Liver (tissue), 9 donors: ENCODE data around the gene CA10. TPM values are rescaled to one million over a fixed set of nuclear protein-coding genes. Genes with fewer than 3 reads are reported as not detected.

Source experiments
- DNase-seq: peaks from one replicate; pipeline ENCODE4 v3.0.0-alpha.2; 2017; ENCODE audit warnings: low spot score
- H3K27ac ChIP-seq, 2 donors: one replicate each; pipeline ENCODE4 v1.7.0; 2013; ENCODE audit warnings: inconsistent platforms in 2 of 2, low read length in 2 of 2, control low read depth in 1 of 2, low read depth in 1 of 2, mild to moderate bottlenecking in 1 of 2
- H3K27me3 ChIP-seq, 4 donors: one replicate each; pipeline versions ENCODE4 v1.6.1 to v1.7.0; 2013; ENCODE audit warnings: low read length in 3 of 4, inconsistent platforms in 1 of 4, mild to moderate bottlenecking in 1 of 4, moderate library complexity in 1 of 4; ENCODE audit not compliant: control insufficient read depth in 4 of 4, insufficient read depth in 4 of 4
- H3K36me3 ChIP-seq, 4 donors: one replicate each; pipeline versions ENCODE4 v1.6.1 to v1.7.0; 2013; ENCODE audit warnings: low read length in 3 of 4, mild to moderate bottlenecking in 3 of 4, low read depth in 1 of 4, moderate library complexity in 1 of 4; ENCODE audit not compliant: control insufficient read depth in 4 of 4, insufficient read depth in 3 of 4
- H3K4me1 ChIP-seq, 4 donors: one replicate each; pipeline versions ENCODE4 v1.6.1 to v1.7.0; 2013; ENCODE audit warnings: low read length in 3 of 4, mild to moderate bottlenecking in 3 of 4, moderate library complexity in 1 of 4; ENCODE audit not compliant: control insufficient read depth in 4 of 4, insufficient read depth in 4 of 4
- H3K4me3 ChIP-seq, 3 donors: one replicate each; pipeline versions ENCODE4 v1.6.1 to v1.7.0; 2013; ENCODE audit warnings: low read length in 3 of 3, control low read depth in 1 of 3, low read depth in 1 of 3, mild to moderate bottlenecking in 1 of 3
- H3K9ac ChIP-seq, 2 donors: one replicate each; pipeline ENCODE4 v1.7.0; 2013; ENCODE audit warnings: low read length in 2 of 2, mild to moderate bottlenecking in 2 of 2, moderate library complexity in 2 of 2, control low read depth in 1 of 2, low read depth in 1 of 2
- H3K9me3 ChIP-seq, 4 donors: one replicate each; pipeline versions ENCODE4 v1.6.1 to v1.7.0; 2013; ENCODE audit warnings: low read length in 3 of 4; ENCODE audit not compliant: control insufficient read depth in 4 of 4
- EGR1 ChIP-seq, 2 donors: IDR thresholded peaks; 2 replicates each; pipeline ENCODE4 v1.6.1; 2016 to 2018; ENCODE audit warnings: antibody characterized with exemption in 2 of 2, low read depth in 2 of 2
- FOXA1 ChIP-seq: IDR thresholded peaks from 2 replicates; pipeline ENCODE4 v1.6.1; 2016; ENCODE audit warnings: antibody characterized with exemption
- FOXA2 ChIP-seq: IDR thresholded peaks from 2 replicates; pipeline ENCODE4 v1.6.1; 2016; ENCODE audit warnings: antibody characterized with exemption
- GABPA ChIP-seq, 2 donors: IDR thresholded peaks in 1 of 2; conservative IDR thresholded peaks in 1 of 2; 2 replicates each; pipeline ENCODE4 v1.6.1; 2016; ENCODE audit warnings: antibody characterized with exemption in 2 of 2, mild to moderate bottlenecking in 1 of 2, moderate library complexity in 1 of 2
- HNF4A ChIP-seq, 2 donors: conservative IDR thresholded peaks; 2 replicates each; pipeline ENCODE4 v1.6.1; 2016; ENCODE audit warnings: antibody characterized with exemption in 2 of 2, mild to moderate bottlenecking in 2 of 2
- HNF4G ChIP-seq: IDR thresholded peaks from 2 replicates; pipeline ENCODE4 v1.6.1; 2016; ENCODE audit warnings: antibody characterized with exemption
- JUND ChIP-seq, 2 donors: IDR thresholded peaks; 2 replicates each; pipeline ENCODE4 v1.6.1; 2016; ENCODE audit warnings: antibody characterized with exemption in 2 of 2
- MAX ChIP-seq: IDR thresholded peaks from 2 replicates; pipeline ENCODE4 v1.6.1; 2016; ENCODE audit warnings: antibody characterized with exemption
- NR2F2 ChIP-seq: IDR thresholded peaks from 2 replicates; pipeline ENCODE4 v1.6.1; 2016; ENCODE audit warnings: antibody characterized with exemption
- RAD21 ChIP-seq, 2 donors: IDR thresholded peaks; 2 replicates each; pipeline ENCODE4 v1.6.1; 2016; ENCODE audit warnings: antibody characterized with exemption in 2 of 2, mild to moderate bottlenecking in 2 of 2
- RXRA ChIP-seq, 2 donors: IDR thresholded peaks; 2 replicates each; pipeline ENCODE4 v1.6.1; 2017 to 2018; ENCODE audit warnings: antibody characterized with exemption in 2 of 2, mild to moderate bottlenecking in 1 of 2
- SP1 ChIP-seq: IDR thresholded peaks from 2 replicates; pipeline ENCODE4 v1.6.1; 2018; ENCODE audit warnings: antibody characterized with exemption, mild to moderate bottlenecking
- TAF1 ChIP-seq: conservative IDR thresholded peaks from 2 replicates; pipeline ENCODE4 v1.6.1; 2016; ENCODE audit warnings: antibody characterized with exemption, mild to moderate bottlenecking
- YY1 ChIP-seq: IDR thresholded peaks from 2 replicates; pipeline ENCODE4 v1.6.1; 2016; ENCODE audit warnings: antibody characterized with exemption, mild to moderate bottlenecking
- ZBTB33 ChIP-seq: IDR thresholded peaks from 2 replicates; pipeline ENCODE4 v1.6.1; 2016; ENCODE audit warnings: antibody characterized with exemption
- WGBS: extraction: QIAGEN DNeasy Blood & Tissue Kit; methylation state at CpG from one replicate; pipeline ENCODE4 v1.1.7; 2013; 5-methylcytosine and 5-hydroxymethylcytosine counted together
- polyA plus RNA-seq, 2 donors: library from polyadenylated mRNA; stranded (reverse) in 1 of 2; unstranded in 1 of 2; fragments of 200-250 nt in 1 of 2; fragments of >200 nt in 1 of 2; fragmentation: Nextera tagmentation in 1 of 2; extraction: Ambion mirVana in 1 of 2; gene quantifications; one replicate each; pipeline versions ENCODE4 v1.2.1 to v1.2.3, GENCODE V29; 2013 to 2015
- total RNA-seq, 2 donors: library from RNA; depleted of rRNA; stranded (reverse); fragments of >200 nt; gene quantifications; one replicate each; pipeline ENCODE4 v1.2.3, GENCODE V29; 2014
- TF ChIP-seq, protein P1 (sequence below): fragments of 150-350 bp; IDR thresholded peaks from 2 replicates; pipeline ENCODE4 v1.5.1; 2017; ENCODE audit warnings: improper control_type of control experiment, low read depth, low read length; ENCODE audit not compliant: missing input control
- TF ChIP-seq, protein P2 (sequence below): IDR thresholded peaks from 2 replicates; pipeline ENCODE4 v1.6.1; 2016; ENCODE audit warnings: antibody characterized with exemption, mild to moderate bottlenecking
- donor health status: healthy.
- donor health status: healthy.
- donor health status: healthy.
- donor health status: healthy.
- donor health status: healthy.

CA10 gene
- total and polyA plus RNA-seq, 4 donors: 0.05 TPM; not detected in 3

GRCh38 chr17:51803161-51803560, 355.4 kb downstream of the CA10 start:
- H3K27ac ChIP-seq: no peak overlapping the region
- peaks cover 0 to 9% (median 0%) of the 10 kb centered on the region in 4 donors for H3K9me3 ChIP-seq
- no peaks in the 10 kb centered on the region for H3K36me3 ChIP-seq
- no peak overlapping the region for H3K9ac ChIP-seq
- no peak overlapping the region for H3K4me3 ChIP-seq
- peaks cover 0 to 5% (median 2%) of the 10 kb centered on the region in 4 donors for H3K27me3 ChIP-seq
- no peaks in the 10 kb centered on the region for H3K4me1 ChIP-seq
- 68% methylated on average over 4 of the region's 4 CpGs for WGBS
- TF ChIP-seq FOXA2 (no peak), EGR1 (IDR thresholded peaks at IDR 0.05; ENCODE audit: low read depth in 2 of 2) (no peak), GABPA (IDR thresholded peaks at IDR 0.05 in 1 of 2, conservative IDR thresholded peaks at IDR 0.05 in 1 of 2) (no peak), FOXA1 (no peak), SP1 (no peak), TAF1 (no peak), YY1 (no peak), JUND (IDR thresholded peaks at IDR 0.05) (no peak), NR2F2 (no peak), MAX (no peak)
- DNase-seq: no peak

GRCh38 chr17:51802544-51802943, 356.0 kb downstream of the CA10 start:
- peaks cover 0 to 5% (median 2%) of the 10 kb centered on the region in 4 donors for H3K27me3 ChIP-seq
- peaks cover 0 to 4% (median 0%) of the 10 kb centered on the region in 4 donors for H3K9me3 ChIP-seq
- no peak overlapping the region for H3K9ac ChIP-seq
- no peaks in the 10 kb centered on the region for H3K36me3 ChIP-seq
- TF ChIP-seq YY1 (no peak), RXRA (IDR thresholded peaks at IDR 0.05) (no peak), RAD21 (IDR thresholded peaks at IDR 0.05) (no peak), FOXA2 (no peak), MAX (no peak), EGR1 (IDR thresholded peaks at IDR 0.05; ENCODE audit: low read depth in 2 of 2) (no peak), HNF4A (conservative IDR thresholded peaks at IDR 0.05) (no peak), FOXA1 (no peak), ZBTB33 (no peak), HNF4G (no peak)
- TF ChIP-seq, protein P1, sequence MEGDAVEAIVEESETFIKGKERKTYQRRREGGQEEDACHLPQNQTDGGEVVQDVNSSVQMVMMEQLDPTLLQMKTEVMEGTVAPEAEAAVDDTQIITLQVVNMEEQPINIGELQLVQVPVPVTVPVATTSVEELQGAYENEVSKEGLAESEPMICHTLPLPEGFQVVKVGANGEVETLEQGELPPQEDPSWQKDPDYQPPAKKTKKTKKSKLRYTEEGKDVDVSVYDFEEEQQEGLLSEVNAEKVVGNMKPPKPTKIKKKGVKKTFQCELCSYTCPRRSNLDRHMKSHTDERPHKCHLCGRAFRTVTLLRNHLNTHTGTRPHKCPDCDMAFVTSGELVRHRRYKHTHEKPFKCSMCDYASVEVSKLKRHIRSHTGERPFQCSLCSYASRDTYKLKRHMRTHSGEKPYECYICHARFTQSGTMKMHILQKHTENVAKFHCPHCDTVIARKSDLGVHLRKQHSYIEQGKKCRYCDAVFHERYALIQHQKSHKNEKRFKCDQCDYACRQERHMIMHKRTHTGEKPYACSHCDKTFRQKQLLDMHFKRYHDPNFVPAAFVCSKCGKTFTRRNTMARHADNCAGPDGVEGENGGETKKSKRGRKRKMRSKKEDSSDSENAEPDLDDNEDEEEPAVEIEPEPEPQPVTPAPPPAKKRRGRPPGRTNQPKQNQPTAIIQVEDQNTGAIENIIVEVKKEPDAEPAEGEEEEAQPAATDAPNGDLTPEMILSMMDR: no peak
- TF ChIP-seq, protein P2, sequence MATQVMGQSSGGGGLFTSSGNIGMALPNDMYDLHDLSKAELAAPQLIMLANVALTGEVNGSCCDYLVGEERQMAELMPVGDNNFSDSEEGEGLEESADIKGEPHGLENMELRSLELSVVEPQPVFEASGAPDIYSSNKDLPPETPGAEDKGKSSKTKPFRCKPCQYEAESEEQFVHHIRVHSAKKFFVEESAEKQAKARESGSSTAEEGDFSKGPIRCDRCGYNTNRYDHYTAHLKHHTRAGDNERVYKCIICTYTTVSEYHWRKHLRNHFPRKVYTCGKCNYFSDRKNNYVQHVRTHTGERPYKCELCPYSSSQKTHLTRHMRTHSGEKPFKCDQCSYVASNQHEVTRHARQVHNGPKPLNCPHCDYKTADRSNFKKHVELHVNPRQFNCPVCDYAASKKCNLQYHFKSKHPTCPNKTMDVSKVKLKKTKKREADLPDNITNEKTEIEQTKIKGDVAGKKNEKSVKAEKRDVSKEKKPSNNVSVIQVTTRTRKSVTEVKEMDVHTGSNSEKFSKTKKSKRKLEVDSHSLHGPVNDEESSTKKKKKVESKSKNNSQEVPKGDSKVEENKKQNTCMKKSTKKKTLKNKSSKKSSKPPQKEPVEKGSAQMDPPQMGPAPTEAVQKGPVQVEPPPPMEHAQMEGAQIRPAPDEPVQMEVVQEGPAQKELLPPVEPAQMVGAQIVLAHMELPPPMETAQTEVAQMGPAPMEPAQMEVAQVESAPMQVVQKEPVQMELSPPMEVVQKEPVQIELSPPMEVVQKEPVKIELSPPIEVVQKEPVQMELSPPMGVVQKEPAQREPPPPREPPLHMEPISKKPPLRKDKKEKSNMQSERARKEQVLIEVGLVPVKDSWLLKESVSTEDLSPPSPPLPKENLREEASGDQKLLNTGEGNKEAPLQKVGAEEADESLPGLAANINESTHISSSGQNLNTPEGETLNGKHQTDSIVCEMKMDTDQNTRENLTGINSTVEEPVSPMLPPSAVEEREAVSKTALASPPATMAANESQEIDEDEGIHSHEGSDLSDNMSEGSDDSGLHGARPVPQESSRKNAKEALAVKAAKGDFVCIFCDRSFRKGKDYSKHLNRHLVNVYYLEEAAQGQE: no peak
- no peaks in the 10 kb centered on the region for H3K4me1 ChIP-seq
- DNase-seq: no peak
- no peak overlapping the region for H3K4me3 ChIP-seq
- 60% methylated on average over 1 of the region's 1 CpG for WGBS
- H3K27ac ChIP-seq: no peak overlapping the region
